ENCODE measurements around the gene NTM. TPM values are rescaled to one million over a fixed set of nuclear protein-coding genes. Genes with fewer than 3 reads are reported as not detected.

The NTM gene
- total RNA-seq, 1 donor from 2014 or later, result not detected

DNA sequence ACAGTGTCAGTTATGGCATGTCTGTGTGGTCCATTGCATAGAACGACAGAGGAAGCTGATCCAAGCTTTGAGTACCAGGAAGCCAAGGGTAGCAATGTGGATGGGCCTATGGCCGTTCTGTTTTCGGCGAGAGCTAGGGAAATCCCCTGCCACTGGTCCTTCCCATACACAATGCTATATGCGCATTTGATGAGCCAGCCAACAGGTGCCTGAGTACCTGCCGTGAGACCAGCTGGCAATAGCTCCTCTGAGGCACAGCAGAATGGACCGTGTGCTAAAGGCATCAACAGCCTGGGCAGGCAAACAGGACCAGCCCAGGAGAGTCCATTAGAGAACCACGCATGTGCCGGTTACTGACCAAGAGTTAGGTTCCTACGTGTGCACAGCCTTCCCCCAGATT lies 753.0 kb downstream of the NTM start:
- intact Hi-C loops (cut with micrococcal nuclease), result no loop called here
- ChIA-PET CTCF (no interaction called here), POLR2A (no interaction called here)
- no peaks in the 10 kb centered on the region for H3K27me3 Mint-ChIP-seq
- TF ChIP-seq, protein P1, sequence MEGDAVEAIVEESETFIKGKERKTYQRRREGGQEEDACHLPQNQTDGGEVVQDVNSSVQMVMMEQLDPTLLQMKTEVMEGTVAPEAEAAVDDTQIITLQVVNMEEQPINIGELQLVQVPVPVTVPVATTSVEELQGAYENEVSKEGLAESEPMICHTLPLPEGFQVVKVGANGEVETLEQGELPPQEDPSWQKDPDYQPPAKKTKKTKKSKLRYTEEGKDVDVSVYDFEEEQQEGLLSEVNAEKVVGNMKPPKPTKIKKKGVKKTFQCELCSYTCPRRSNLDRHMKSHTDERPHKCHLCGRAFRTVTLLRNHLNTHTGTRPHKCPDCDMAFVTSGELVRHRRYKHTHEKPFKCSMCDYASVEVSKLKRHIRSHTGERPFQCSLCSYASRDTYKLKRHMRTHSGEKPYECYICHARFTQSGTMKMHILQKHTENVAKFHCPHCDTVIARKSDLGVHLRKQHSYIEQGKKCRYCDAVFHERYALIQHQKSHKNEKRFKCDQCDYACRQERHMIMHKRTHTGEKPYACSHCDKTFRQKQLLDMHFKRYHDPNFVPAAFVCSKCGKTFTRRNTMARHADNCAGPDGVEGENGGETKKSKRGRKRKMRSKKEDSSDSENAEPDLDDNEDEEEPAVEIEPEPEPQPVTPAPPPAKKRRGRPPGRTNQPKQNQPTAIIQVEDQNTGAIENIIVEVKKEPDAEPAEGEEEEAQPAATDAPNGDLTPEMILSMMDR (IDR thresholded peaks at IDR 0.05), result no peak
- no peaks in the 10 kb centered on the region for H3K4me1 Mint-ChIP-seq
- no peaks in the 10 kb centered on the region for H3K9me3 Mint-ChIP-seq
- H3K27ac Mint-ChIP-seq, result no peak overlapping the region
- DNase-seq (no peak), ATAC-seq (ENCODE audit: low read depth) (no peak)
- no peak overlapping the region for H3K4me3 Mint-ChIP-seq
- H3K36me3 Mint-ChIP-seq (ENCODE audit: low read depth), result no peaks in the 10 kb centered on the region

DNA sequence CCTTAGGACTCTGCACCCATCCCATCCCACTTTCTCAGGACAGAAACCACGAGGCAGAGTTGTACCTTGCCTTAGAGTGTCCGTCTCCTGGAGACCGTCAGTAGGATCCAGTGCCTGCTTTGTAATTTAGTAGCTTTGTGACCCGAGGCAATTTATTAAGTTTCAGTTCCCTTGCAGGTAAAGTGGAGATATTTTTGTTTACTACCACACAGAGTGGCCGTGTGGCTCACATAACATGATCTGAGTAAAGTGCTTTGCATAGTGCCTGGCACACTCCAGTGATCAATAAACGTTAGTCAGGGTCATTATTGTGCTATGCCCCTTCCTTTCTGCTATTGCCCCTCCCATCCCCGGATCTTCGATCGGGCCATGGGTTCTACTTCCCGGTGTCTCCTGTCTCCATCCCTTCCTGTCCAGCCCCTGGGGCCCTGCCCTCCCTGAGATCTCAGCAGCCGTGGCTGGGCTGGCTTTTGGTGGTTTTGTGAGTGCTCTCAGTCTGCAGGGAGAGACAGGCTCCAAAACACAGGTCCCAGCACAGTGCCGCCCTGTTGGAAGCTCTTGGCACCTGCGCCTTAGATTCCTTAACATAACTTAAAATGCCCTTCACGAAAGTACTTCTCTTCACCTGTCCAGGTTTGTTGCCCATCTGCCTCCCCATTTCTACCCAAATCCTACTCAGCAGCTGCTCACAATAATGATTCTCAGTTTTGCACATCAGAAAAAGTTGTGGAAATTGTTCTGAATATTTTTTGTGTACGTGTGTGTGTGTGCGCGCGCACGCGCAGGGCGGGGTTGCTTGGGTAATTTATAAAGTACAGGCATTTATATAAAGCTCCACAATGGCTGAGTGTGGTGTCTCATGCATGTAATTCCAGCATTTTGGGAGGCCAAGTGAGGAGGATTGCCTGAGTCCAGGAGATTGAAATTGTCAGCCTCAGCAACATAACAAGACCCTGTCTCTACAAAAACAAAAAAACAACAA lies 753.7 kb downstream of the NTM start:
- no peak for ATAC-seq (ENCODE audit: low read depth)
- no peaks in the 10 kb centered on the region for H3K9me3 Mint-ChIP-seq

DNA sequence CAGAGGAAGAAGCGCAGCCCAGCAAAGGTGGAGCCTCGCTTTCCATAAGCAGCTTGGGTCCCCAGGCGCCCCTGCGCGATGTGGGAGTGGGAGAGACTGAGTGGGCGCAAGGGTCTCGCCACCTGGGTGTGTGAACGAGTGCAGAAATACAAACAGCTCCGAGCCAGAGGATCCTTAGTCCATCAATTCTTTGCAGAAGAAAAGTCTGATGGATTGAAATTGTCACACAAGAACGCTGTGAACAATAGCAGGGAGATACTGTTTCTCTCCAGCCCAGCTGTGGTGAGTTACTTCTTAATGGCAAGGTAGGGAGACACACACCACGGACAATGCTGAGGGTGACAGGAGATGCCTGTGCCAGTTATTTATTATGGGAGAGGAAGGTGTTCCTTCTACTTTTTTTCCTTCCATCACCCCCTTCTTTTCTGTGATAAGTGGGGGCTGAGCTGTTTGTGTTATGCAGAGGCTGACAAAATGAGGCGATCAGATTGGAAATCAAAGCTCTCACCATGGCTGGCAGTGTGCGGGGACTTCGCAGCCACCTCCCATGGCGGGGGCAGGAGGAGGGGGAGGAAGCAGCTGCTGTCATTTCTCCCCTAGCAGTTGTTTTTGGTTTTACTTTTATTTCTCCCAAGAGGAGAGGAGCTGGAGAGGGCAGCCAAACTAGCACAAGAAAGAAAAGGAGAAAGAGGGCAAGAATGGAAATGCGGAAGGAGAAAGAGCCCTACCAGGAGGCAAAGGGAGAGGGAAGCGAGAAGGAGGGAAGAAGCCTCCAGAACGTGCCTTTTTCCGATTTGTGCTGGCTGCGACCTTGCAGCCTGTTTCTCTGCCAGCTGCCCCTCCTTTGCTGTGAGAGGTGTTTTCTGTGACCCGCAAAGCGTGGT lies 755.8 kb downstream of the NTM start:
- Mint-ChIP-seq H3K27ac (no peak overlapping the region), H3K4me1 (no peaks in the 10 kb centered on the region), H3K27me3 (no peaks in the 10 kb centered on the region), H3K36me3 (ENCODE audit: low read depth) (no peaks in the 10 kb centered on the region), H3K4me3 (no peak overlapping the region), H3K9me3 (no peaks in the 10 kb centered on the region)
- no peak for ATAC-seq (ENCODE audit: low read depth)
- no peak for DNase-seq
- POLR2A ChIA-PET, result no interaction called here
- TF ChIP-seq, protein P1 (IDR thresholded peaks at IDR 0.05), result no peak
- CTCF ChIA-PET, result no interaction called here
- intact Hi-C loops (cut with micrococcal nuclease), result no loop called here

More for the DNA sequence above, 753.7 kb downstream of the NTM start:
- POLR2A ChIA-PET, result no interaction called here
- TF ChIP-seq, protein P1 (IDR thresholded peaks at IDR 0.05), result no peak
- Mint-ChIP-seq H3K36me3 (ENCODE audit: low read depth) (no peaks in the 10 kb centered on the region), H3K4me1 (no peaks in the 10 kb centered on the region), H3K27ac (no peak overlapping the region), H3K4me3 (peak overlapping the region; percentile 24), H3K27me3 (no peaks in the 10 kb centered on the region)
- DNase-seq, result no peak
- CTCF ChIA-PET, result no interaction called here
- intact Hi-C loops (cut with micrococcal nuclease), result no loop called here

DNA sequence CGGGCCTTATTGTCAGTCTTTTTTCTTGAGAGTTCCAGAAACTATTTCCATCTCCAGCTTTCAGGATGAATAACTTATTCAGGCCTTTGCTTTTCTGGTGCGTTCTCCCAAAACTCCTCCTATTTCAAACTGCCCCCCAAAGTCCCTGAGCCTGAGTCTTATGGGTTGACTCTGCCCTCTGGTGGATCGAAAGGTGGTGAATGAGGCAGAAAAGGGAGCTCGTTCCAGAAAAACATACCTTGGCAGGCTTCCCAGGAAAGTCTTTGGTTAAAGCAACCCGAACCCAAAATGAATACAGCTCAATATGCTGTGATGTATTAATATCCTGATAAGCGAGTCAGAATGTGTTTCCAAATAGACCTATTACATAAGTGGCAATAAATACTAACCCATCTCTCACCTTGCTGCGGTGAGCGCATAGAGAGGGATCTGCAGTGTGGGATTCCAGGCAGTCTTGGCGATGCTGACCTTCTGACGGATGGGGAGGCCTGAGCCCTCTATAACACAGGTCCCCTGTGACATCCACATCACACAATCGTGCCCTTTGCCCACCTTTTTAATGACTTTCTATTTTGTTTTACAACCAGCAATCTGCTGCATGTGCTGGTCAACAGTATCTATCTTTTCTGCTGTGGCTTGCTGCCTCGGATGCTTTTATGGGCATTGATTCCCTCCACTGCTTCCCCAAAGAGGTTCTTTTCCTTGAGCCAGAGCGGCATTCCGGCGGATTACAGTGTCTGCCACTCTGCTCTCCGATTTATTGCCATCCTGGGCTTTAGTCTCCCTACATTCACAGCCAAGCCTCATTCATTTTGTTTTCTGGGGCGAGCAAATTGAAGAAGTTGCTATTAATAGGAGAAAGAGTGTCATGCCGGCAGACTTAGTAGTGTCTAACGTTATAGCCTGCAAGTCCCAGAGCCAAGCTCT lies 756.8 kb downstream of the NTM start:
- intact Hi-C loops (cut with micrococcal nuclease), result no loop called here
- Mint-ChIP-seq H3K9me3 (no peaks in the 10 kb centered on the region), H3K4me1 (no peaks in the 10 kb centered on the region), H3K27ac (no peak overlapping the region), H3K36me3 (ENCODE audit: low read depth) (no peaks in the 10 kb centered on the region), H3K27me3 (no peaks in the 10 kb centered on the region), H3K4me3 (no peak overlapping the region)
- CTCF ChIA-PET, result no interaction called here
- DNase-seq (no peak), ATAC-seq (ENCODE audit: low read depth) (no peak)
- TF ChIP-seq, protein P1 (IDR thresholded peaks at IDR 0.05), result no peak
- POLR2A ChIA-PET, result no interaction called here
